Psoas muscle (tissue), 8 donors: ENCODE data around the gene CKAP2L. TPM values are rescaled to one million over a fixed set of nuclear protein-coding genes. Genes with fewer than 3 reads are reported as not detected.

Experiments used
- ATAC-seq, 4 donors: fragments of 200-7000 bp; cut with Tn5 transposase; one replicate each; pipeline ENCODE4 v1.9.1; 2020; ENCODE audit warnings: moderate library complexity in 3 of 4, mild to moderate bottlenecking in 2 of 4
- DNase-seq, 2 donors: peaks; one replicate each; pipeline ENCODE4 v3.0.0-alpha.2; 2020
- H3K27ac ChIP-seq: fragments of 200-600 bp; one replicate; pipeline ENCODE4 v1.8.0; 2022
- H3K27me3 ChIP-seq, 3 donors: fragments of 200-600 bp in 1 of 3; one replicate each; pipeline versions ENCODE4 v1.6.1 to v1.8.0; 2013 to 2022; ENCODE audit warnings: low read length in 2 of 3, mild to moderate bottlenecking in 2 of 3, moderate library complexity in 1 of 3; ENCODE audit not compliant: insufficient read depth in 3 of 3
- H3K36me3 ChIP-seq, 2 donors: fragments of 200-600 bp in 1 of 2; one replicate each; pipeline versions ENCODE4 v1.6.1 to v1.8.0; 2013 to 2022; ENCODE audit warnings: low read depth in 1 of 2, mild to moderate bottlenecking in 1 of 2, moderate library complexity in 1 of 2; ENCODE audit not compliant: insufficient read depth in 1 of 2
- H3K4me1 ChIP-seq: fragments of 200-600 bp; one replicate; pipeline ENCODE4 v1.8.0; 2022
- H3K4me3 ChIP-seq: fragments of 200-600 bp; one replicate; pipeline ENCODE4 v1.8.0; 2022; ENCODE audit warnings: mild to moderate bottlenecking
- H3K9me3 ChIP-seq: fragments of 200-600 bp; one replicate; pipeline ENCODE4 v1.8.0; 2022
- WGBS, 3 donors: extraction: QIAGEN DNeasy Blood & Tissue Kit; methylation state at CpG; one replicate each; pipeline versions ENCODE4 v1.1.6 to v1.1.7; 2013; 5-methylcytosine and 5-hydroxymethylcytosine counted together
- intact Hi-C, 2 donors: fragments of 100-400 bp; cut with DNase I; formaldehyde crosslinking; loops; one replicate each; pipeline versions ENCODE4 v1.11.0 to v1.14.2; 2022
- polyA plus RNA-seq, 3 donors: library from polyadenylated mRNA; stranded (reverse); fragments of 200-250 nt; gene quantifications; one replicate each; pipeline ENCODE4 v1.2.3, GENCODE V29; 2013
- total RNA-seq, 4 donors: library from RNA; stranded (reverse); fragmentation: NEBNext Ultra II Directional in 2 of 4; extraction: Animal tissue kit (Norgen Biotek cat#: 25700) in 2 of 4; gene quantifications; one replicate each; pipeline versions ENCODE4 v1.2.1 to v1.2.4, GENCODE V29; 2021 to 2023
- TF ChIP-seq, protein P1 (sequence below): fragments of 200-600 bp; IDR thresholded peaks from one replicate; pipeline ENCODE4 v1.8.0; 2022; ENCODE audit warnings: antibody characterized with exemption
- donor health status: healthy with polysubstance abuse.
- donor health status: DM: no; HTN: no; CAD: no; lungs with moderate emphysema.
- donor health status: Bipolar disorder and iron deficiency.
- donor health status: healthy.
- donor health status: DM: yes; HTN: yes; CAD: no.
- donor health status: DM: no; HTN: no; CAD: no.
- donor health status: DM: no; HTN: no; CAD: no.
- donor health status: DM: yes; HTN: yes; CAD: no.

The CKAP2L gene
- total and polyA plus RNA-seq, 7 donors, result 0.05 to 0.19 (median 0.09) TPM; not detected in 3

GRCh38 chr2:112714836-112715631, 49.4 kb downstream of the CKAP2L start:
- H3K27ac ChIP-seq, result no peak overlapping the region
- H3K9me3 ChIP-seq, result no peaks in the 10 kb centered on the region
- TF ChIP-seq, protein P1, sequence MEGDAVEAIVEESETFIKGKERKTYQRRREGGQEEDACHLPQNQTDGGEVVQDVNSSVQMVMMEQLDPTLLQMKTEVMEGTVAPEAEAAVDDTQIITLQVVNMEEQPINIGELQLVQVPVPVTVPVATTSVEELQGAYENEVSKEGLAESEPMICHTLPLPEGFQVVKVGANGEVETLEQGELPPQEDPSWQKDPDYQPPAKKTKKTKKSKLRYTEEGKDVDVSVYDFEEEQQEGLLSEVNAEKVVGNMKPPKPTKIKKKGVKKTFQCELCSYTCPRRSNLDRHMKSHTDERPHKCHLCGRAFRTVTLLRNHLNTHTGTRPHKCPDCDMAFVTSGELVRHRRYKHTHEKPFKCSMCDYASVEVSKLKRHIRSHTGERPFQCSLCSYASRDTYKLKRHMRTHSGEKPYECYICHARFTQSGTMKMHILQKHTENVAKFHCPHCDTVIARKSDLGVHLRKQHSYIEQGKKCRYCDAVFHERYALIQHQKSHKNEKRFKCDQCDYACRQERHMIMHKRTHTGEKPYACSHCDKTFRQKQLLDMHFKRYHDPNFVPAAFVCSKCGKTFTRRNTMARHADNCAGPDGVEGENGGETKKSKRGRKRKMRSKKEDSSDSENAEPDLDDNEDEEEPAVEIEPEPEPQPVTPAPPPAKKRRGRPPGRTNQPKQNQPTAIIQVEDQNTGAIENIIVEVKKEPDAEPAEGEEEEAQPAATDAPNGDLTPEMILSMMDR, result no peak
- H3K4me3 ChIP-seq, result no peak overlapping the region
- DNase-seq (no peak), ATAC-seq (no peak)
- intact Hi-C loops, result no loop called here
- no peaks in the 10 kb centered on the region for H3K36me3 ChIP-seq
- no peaks in the 10 kb centered on the region for H3K4me1 ChIP-seq
- no peaks in the 10 kb centered on the region for H3K27me3 ChIP-seq
- 84 to 85% (median 85%) methylated on average over 7 of the region's 7 CpGs for WGBS, 3 donors

- Histone ChIP-seq H3K27ac (no peak overlapping the region), H3K4me1 (no peaks in the 10 kb centered on the region), H3K27me3 (no peaks in the 10 kb centered on the region), H3K36me3 (no peaks in the 10 kb centered on the region), H3K4me3 (no peak overlapping the region), H3K9me3 (no peaks in the 10 kb centered on the region)
- TF ChIP-seq, protein P1, result no peak
- WGBS, 3 donors, result 83 to 87% (median 84%) methylated on average over 4 of the region's 4 CpGs
- DNase-seq, result no peak
- intact Hi-C loops, result no loop called here
- no peak for ATAC-seq
Measured at GRCh38 chr2:112714331-112714730, 50.1 kb downstream of the CKAP2L start.

GRCh38 chr2:112713926-112714325, 50.5 kb downstream of the CKAP2L start:
- Histone ChIP-seq H3K27me3 (no peaks in the 10 kb centered on the region), H3K36me3 (no peaks in the 10 kb centered on the region), H3K27ac (no peak overlapping the region), H3K4me1 (no peaks in the 10 kb centered on the region), H3K9me3 (no peaks in the 10 kb centered on the region), H3K4me3 (no peak overlapping the region)
- TF ChIP-seq, protein P1, result no peak
- DNase-seq, result no peak
- ATAC-seq, result no peak
- WGBS, 3 donors, result 91 to 96% (median 93%) methylated on average over 7 of the region's 7 CpGs
- intact Hi-C loops, result no loop called here

- H3K4me3 ChIP-seq, result no peak overlapping the region
- H3K36me3 ChIP-seq, result no peaks in the 10 kb centered on the region
- H3K27ac ChIP-seq, result no peak overlapping the region
- TF ChIP-seq, protein P1, result no peak
- ATAC-seq, result no peak
- H3K4me1 ChIP-seq, result no peaks in the 10 kb centered on the region
- H3K9me3 ChIP-seq, result no peaks in the 10 kb centered on the region
- no peaks in the 10 kb centered on the region for H3K27me3 ChIP-seq
- WGBS, 3 donors, result 59 to 62% (median 62%) methylated on average over 7 of the region's 7 CpGs
- intact Hi-C loops, result no loop called here
- no peak for DNase-seq
Measured at GRCh38 chr2:112713585-112713925, 50.9 kb downstream of the CKAP2L start.
